Measurements from ENCODE around the gene NFATC3. TPM values are rescaled to one million over a fixed set of nuclear protein-coding genes. Genes with fewer than 3 reads are reported as not detected.

NFATC3 gene
- total RNA-seq, 8 experiments from 2014 or later: 14.0 to 27.0 (median 19.1) TPM

DNA sequence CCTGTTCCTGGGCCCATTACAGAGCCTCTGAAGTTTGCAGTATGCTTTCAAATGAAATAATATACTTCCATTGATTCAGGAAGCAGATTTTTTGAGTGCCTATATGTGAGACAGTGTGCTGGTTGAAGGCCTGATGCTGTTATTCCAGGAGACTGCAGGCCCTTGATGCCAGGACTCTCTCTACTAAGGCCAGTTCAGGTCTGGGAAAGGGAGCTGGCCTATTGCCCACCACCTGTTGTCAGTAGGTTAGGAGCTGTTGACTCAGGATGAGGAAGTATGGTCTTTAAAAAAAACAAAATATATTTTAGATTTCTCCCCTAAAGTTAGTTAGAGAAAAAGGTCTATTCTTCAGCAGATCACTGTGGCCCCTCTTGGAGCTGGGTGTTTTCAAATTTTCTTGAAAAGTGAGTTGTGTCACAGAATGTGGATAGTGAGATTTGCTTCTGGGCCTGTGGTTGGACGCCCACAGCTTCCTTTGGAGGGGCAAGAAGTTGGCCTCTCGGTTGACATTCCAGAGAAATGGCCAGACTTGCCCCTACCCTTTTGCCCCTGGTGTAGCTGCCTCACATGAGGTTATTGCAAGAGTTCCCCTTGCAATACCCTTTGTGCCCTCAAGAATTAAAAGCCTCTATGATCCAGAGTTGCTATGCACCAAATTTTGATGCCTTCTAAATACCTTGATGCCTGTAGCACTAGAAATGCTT is 142.8 kb downstream of the NFATC3 start:
- Histone ChIP-seq H3K4me3 (no peak overlapping the region), H3K27ac (no peak overlapping the region), H3K4me1 (replicated peaks in 1 of 2) (peaks cover 0 to 4% of the 10 kb centered on the region in 2 donors)
- in situ Hi-C loops (cut with MboI; ENCODE audit: low pct_unique_long_range_greater_than_20kb in 2 of 9, low sequenced_read_pairs in 9 of 9, unreplicated experiment in 9 of 9): loop anchor here in 1 of 9 experiments (10.0 kb wide), 2 partner anchors 133 to 233 kb away; partner anchors contain the start of gene DPEP2
- 35 to 100% (median 100%) methylated on average over 1 to 2 of the region's 2 CpGs; no CpG with 5 or more reads in 5 of the 10 experiments for WGBS, 10 experiments
- ATAC-seq (replicated peaks in 6 of 8): no peak

DNA sequence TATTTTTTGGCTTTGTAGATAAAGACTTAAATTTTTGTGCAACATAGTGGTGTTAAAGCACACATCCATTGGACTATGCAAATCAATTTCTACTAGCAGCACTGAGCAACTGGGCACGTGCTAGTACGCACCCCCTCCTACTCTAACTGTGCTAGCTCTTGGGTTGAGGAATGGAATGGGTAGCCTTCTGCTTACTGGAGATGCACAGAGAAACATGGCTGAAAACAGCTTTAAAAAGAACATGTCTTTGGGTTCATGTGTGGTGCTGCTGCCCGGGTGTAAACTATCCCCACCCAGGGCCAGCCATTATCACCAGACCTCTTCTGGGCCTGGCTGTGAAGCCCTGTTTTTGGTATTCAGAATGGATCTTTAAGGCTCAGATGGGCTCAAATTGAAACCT is 143.5 kb downstream of the NFATC3 start:
- in situ Hi-C loops (cut with MboI; ENCODE audit: low pct_unique_long_range_greater_than_20kb in 2 of 9, low sequenced_read_pairs in 9 of 9, unreplicated experiment in 9 of 9): loop anchor here in 1 of 9 experiments (10.0 kb wide), 2 partner anchors 134 to 234 kb away; partner anchors contain the start of gene DPEP2
- Histone ChIP-seq H3K4me3 (no peak overlapping the region), H3K4me1 (replicated peaks in 1 of 2) (peaks cover 0 to 7% of the 10 kb centered on the region in 2 donors), H3K27ac (no peak overlapping the region)
- 33 to 100% (median 100%) methylated on average over 1 to 3 of the region's 3 CpGs; no CpG with 5 or more reads in 2 of the 10 experiments for WGBS, 10 experiments
- ATAC-seq (replicated peaks in 6 of 8): no peak

DNA sequence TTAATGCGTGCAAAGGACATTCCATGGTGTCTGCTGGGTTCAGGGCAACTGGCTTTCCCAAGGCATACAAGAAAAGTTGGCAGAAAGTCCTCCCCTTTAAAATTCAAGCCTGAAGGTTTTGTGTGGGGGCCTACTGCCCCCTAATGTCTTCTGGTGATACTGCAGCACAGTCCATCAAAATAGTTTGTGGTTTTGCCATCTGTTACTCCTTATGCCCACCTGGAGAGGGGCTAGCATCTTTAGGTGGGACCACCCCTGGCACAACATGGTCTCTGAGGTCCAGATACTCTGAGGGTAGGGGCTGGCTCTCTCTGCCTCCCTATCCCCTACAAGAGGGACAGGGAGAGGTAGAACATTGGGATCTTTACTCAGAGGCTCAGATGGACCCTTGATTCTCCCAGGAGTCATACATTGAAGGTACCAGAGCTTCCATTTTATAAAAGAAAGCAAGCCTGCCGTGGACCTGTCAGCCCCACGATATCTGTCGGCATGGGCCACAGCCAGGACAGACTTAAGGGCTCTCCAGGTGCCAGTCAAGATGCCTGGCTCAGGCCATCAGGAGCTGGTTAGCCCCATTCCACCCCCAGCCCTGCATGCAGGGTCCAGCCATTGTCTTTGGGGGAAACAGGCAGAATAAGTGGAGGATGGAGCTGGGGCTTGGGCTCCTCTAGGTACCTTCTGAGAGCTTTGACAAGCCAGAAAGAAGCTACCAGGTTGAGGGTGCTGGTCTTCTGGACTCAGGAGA is 144.4 kb downstream of the NFATC3 start:
- 0 to 75% (median 29%) methylated on average over 1 to 4 of the region's 4 CpGs; no CpG with 5 or more reads in 3 of the 10 experiments for WGBS, 10 experiments
- no peak overlapping the region for H3K4me3 ChIP-seq
- no peak overlapping the region for H3K27ac ChIP-seq
- peaks cover 0 to 7% of the 10 kb centered on the region in 2 donors for H3K4me1 ChIP-seq (replicated peaks in 1 of 2)
- in situ Hi-C loops (cut with MboI; ENCODE audit: low pct_unique_long_range_greater_than_20kb in 2 of 9, low sequenced_read_pairs in 9 of 9, unreplicated experiment in 9 of 9): loop anchor here in 1 of 9 experiments (10.0 kb wide), 2 partner anchors 135 to 235 kb away; partner anchors contain the start of gene DPEP2
- peak in 5 of 8 experiments; percentile 10 to 64 (median 44) for ATAC-seq (replicated peaks in 6 of 8)

DNA sequence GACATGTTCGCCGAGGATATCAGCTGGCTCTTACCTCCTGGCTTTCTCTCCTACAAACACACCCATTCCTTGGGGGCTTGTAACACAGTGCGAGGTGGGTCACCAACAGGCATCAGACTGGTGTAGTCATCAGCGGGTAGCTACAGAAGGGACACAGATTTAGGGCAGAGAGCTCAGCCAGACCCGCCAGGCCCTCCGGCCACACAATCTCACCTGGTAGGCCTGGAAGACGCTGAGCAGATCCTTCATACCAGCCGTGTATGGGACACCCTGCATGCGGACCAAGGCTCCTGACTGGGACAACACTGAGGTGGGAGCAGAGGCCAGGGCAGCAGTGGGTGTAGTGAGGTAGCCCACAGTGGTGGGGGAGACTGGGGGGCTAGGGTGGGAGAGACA is 145.0 kb downstream of the NFATC3 start:
- in situ Hi-C loops (cut with MboI; ENCODE audit: low pct_unique_long_range_greater_than_20kb in 2 of 9, low sequenced_read_pairs in 9 of 9, unreplicated experiment in 9 of 9): no loop called here
- H3K4me3 ChIP-seq: no peak overlapping the region
- peaks cover 0 to 7% of the 10 kb centered on the region in 2 donors for H3K4me1 ChIP-seq (replicated peaks in 1 of 2)
- WGBS, 10 experiments: 100% methylated on average over 1 to 2 of the region's 9 CpGs; no CpG with 5 or more reads in 8 of the 10 experiments
- no peak for ATAC-seq (replicated peaks in 6 of 8)
- H3K27ac ChIP-seq: no peak overlapping the region

- no peak overlapping the region for H3K4me3 ChIP-seq
- no peak overlapping the region for H3K27ac ChIP-seq
- H3K4me1 ChIP-seq (replicated peaks in 1 of 2): peaks cover 0 to 7% of the 10 kb centered on the region in 2 donors
- in situ Hi-C loops (cut with MboI; ENCODE audit: low pct_unique_long_range_greater_than_20kb in 2 of 9, low sequenced_read_pairs in 9 of 9, unreplicated experiment in 9 of 9): no loop called here
- no peak for ATAC-seq (replicated peaks in 6 of 8)
- WGBS, 10 experiments: 80 to 100% (median 90%) methylated on average over 1 to 2 of the region's 12 CpGs; no CpG with 5 or more reads in 5 of the 10 experiments
These were observed 145.8 kb downstream of the NFATC3 start for GRCh38 chr16:68230956-68231355.

- in situ Hi-C loops (cut with MboI; ENCODE audit: low pct_unique_long_range_greater_than_20kb in 2 of 9, low sequenced_read_pairs in 9 of 9, unreplicated experiment in 9 of 9): no loop called here
These were observed 146.4 kb downstream of the NFATC3 start for GRCh38 chr16:68231384-68232136.

DNA sequence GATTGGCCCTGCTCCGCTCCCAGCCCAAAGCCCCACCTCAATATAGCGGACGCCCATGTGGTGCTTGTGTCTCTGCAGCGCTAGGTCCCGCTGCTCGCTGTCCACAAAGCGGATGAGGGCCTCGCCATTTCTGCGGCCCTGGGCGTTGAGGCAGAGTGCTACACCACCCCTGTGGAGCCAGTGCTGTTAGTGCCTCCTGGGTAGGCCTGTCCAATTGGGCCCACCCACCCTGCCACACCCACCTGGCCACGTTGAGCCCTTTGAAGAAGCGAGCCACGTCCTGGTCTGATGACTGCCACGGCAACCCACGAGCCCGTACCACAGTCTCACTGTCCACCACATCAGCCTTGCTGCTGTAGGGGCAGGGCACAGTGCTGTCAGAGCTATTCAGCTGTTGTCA is 147.2 kb downstream of the NFATC3 start:
- 79 to 91% (median 87%) methylated on average over 5 to 6 of the region's 16 CpGs; no CpG with 5 or more reads in 6 of the 10 experiments for WGBS, 10 experiments
- Histone ChIP-seq H3K4me1 (replicated peaks in 1 of 2) (peaks cover 0 to 16% of the 10 kb centered on the region in 2 donors), H3K27ac (no peak overlapping the region), H3K4me3 (no peak overlapping the region)
- no peak for ATAC-seq (replicated peaks in 6 of 8)
- in situ Hi-C loops (cut with MboI; ENCODE audit: low pct_unique_long_range_greater_than_20kb in 2 of 9, low sequenced_read_pairs in 9 of 9, unreplicated experiment in 9 of 9): no loop called here

More at GRCh38 chr16:68231384-68232136, 146.4 kb downstream of the NFATC3 start:
- Histone ChIP-seq H3K4me1 (replicated peaks in 1 of 2) (peaks cover 0 to 10% of the 10 kb centered on the region in 2 donors), H3K27ac (no peak overlapping the region), H3K4me3 (no peak overlapping the region)
- no peak for ATAC-seq (replicated peaks in 6 of 8)
- WGBS, 10 experiments: 60 to 100% (median 93%) methylated on average over 1 to 15 of the region's 26 CpGs; no CpG with 5 or more reads in 3 of the 10 experiments

- Histone ChIP-seq H3K27ac (no peak overlapping the region), H3K4me3 (no peak overlapping the region), H3K4me1 (replicated peaks in 1 of 2) (peaks cover 0 to 21% of the 10 kb centered on the region in 2 donors)
- in situ Hi-C loops (cut with MboI; ENCODE audit: low pct_unique_long_range_greater_than_20kb in 2 of 9, low sequenced_read_pairs in 9 of 9, unreplicated experiment in 9 of 9): no loop called here
- WGBS, 10 experiments: 67 to 100% (median 89%) methylated on average over 2 to 4 of the region's 5 CpGs; no CpG with 5 or more reads in 4 of the 10 experiments
- ATAC-seq (replicated peaks in 6 of 8): no peak
These were observed 148.1 kb downstream of the NFATC3 start for GRCh38 chr16:68233085-68233834.

DNA sequence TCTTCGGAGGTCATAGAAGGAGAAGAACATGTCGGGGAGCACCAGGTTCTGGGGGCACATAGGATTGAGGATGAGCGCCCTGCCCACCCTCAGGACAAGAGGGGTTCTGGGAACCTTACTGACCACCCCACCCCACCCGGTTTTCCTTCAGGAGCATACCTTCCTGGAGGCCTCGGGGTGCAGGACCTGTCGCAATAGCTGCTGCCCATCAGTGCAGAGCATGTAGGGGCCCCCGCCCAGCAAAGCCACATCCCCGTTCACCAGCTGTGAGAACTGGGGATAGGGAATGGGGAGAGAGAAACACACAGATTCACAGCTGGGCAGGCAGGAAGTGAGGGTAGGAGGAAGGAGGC is 148.6 kb downstream of the NFATC3 start:
- Histone ChIP-seq H3K4me3 (no peak overlapping the region), H3K27ac (no peak overlapping the region), H3K4me1 (replicated peaks in 1 of 2) (peaks cover 0 to 21% of the 10 kb centered on the region in 2 donors)
- in situ Hi-C loops (cut with MboI; ENCODE audit: low pct_unique_long_range_greater_than_20kb in 2 of 9, low sequenced_read_pairs in 9 of 9, unreplicated experiment in 9 of 9): no loop called here
- 50 to 100% (median 100%) methylated on average over 1 to 2 of the region's 8 CpGs; no CpG with 5 or more reads in 2 of the 10 experiments for WGBS, 10 experiments
- ATAC-seq (replicated peaks in 6 of 8): peak in 1 of 8 experiments; percentile 16

- no peak for ATAC-seq (replicated peaks in 6 of 8)
- in situ Hi-C loops (cut with MboI; ENCODE audit: low pct_unique_long_range_greater_than_20kb in 2 of 9, low sequenced_read_pairs in 9 of 9, unreplicated experiment in 9 of 9): no loop called here
- Histone ChIP-seq H3K4me3 (no peak overlapping the region), H3K4me1 (replicated peaks in 1 of 2) (peaks cover 0 to 21% of the 10 kb centered on the region in 2 donors), H3K27ac (no peak overlapping the region)
- WGBS, 10 experiments: 60 to 81% (median 67%) methylated on average over 1 to 5 of the region's 13 CpGs; no CpG with 5 or more reads in 3 of the 10 experiments
These were observed 149.3 kb downstream of the NFATC3 start for GRCh38 chr16:68234188-68235107.

- Histone ChIP-seq H3K4me1 (replicated peaks in 1 of 2) (peaks cover 0 to 21% of the 10 kb centered on the region in 2 donors), H3K27ac (no peak overlapping the region), H3K4me3 (no peak overlapping the region)
- in situ Hi-C loops (cut with MboI; ENCODE audit: low pct_unique_long_range_greater_than_20kb in 2 of 9, low sequenced_read_pairs in 9 of 9, unreplicated experiment in 9 of 9): no loop called here
- WGBS, 10 experiments: 27 to 100% (median 40%) methylated on average over 1 to 11 of the region's 73 CpGs; no CpG with 5 or more reads in 5 of the 10 experiments
- no peak for ATAC-seq (replicated peaks in 6 of 8)
These were observed 150.1 kb downstream of the NFATC3 start for GRCh38 chr16:68235108-68235886.
